PC-3 (cell line): ENCODE results near the gene BRD3. TPM values are rescaled to one million over a fixed set of nuclear protein-coding genes. Genes with fewer than 3 reads are reported as not detected.

Source experiments
- ATAC-seq: fragments of 200-7000 bp; cut with Tn5 transposase; 2 replicates; pipeline ENCODE4 v1.9.1; 2020; ENCODE audit warnings: mild to moderate bottlenecking, moderate library complexity
- BruUV-seq: library from RNA; stranded (reverse); fragments of 400-500 nt; replicated peaks from 2 replicates; lab custom pipeline; 2021; lab: Mats Ljungman, UMichigan
- CTCF ChIA-PET: fragments of 300-600 bp; sonication (Branson Sonifier 250); formaldehyde crosslinking; loops from one replicate; lab custom pipeline; 2022; ENCODE audit warnings: antibody characterized with exemption; lab: Charles Lee
- POLR2A ChIA-PET: fragments of 300-600 bp; sonication (Branson Sonifier 250); formaldehyde crosslinking; loops from one replicate; lab custom pipeline; 2022; ENCODE audit warnings: antibody characterized with exemption; ENCODE audit not compliant: unreplicated experiment; lab: Charles Lee
- DNase-seq: peaks from one replicate; pipeline ENCODE4 v3.0.0-alpha.2; 2015
- H2AFZ ChIP-seq: fragments of 300-600 bp; sonication (generic); 2 replicates; pipeline ENCODE4 v1.6.0; 2016; ENCODE audit warnings: antibody characterized with exemption, low read length
- H3F3A ChIP-seq: fragments of 300-600 bp; sonication (generic); one replicate; pipeline ENCODE4 v1.6.0; 2017; ENCODE audit warnings: antibody characterized with exemption, low read length, control low read depth, mild to moderate bottlenecking; ENCODE audit not compliant: unreplicated experiment
- H3K27ac ChIP-seq: fragments of 300-600 bp; sonication (generic); 2 replicates; pipeline ENCODE4 v1.5.1; 2016; ENCODE audit warnings: mild to moderate bottlenecking, low read length
- H3K27me3 ChIP-seq: fragments of 300-600 bp; sonication (generic); 2 replicates; pipeline ENCODE4 v1.6.1; 2016; ENCODE audit warnings: low read length, mixed read lengths
- H3K36me3 ChIP-seq: fragments of 300-600 bp; sonication (generic); 2 replicates; pipeline ENCODE4 v1.6.1; 2016; ENCODE audit warnings: low read depth, mixed run types, low read length, mixed read lengths
- H3K4me1 ChIP-seq: fragments of 300-600 bp; sonication (generic); 2 replicates; pipeline ENCODE4 v1.5.1; 2016; ENCODE audit warnings: low read length; ENCODE audit not compliant: insufficient read depth
- H3K4me2 ChIP-seq: fragments of 300-600 bp; sonication (generic); 2 replicates; pipeline ENCODE4 v1.6.0; 2016; ENCODE audit warnings: low read length
- H3K4me3 ChIP-seq: fragments of 300-600 bp; sonication (generic); 2 replicates; pipeline ENCODE4 v1.5.1; 2016; ENCODE audit warnings: mild to moderate bottlenecking, low read length, mixed read lengths
- H3K79me2 ChIP-seq: fragments of 300-600 bp; sonication (generic); 2 replicates; pipeline ENCODE4 v1.6.1; 2017; ENCODE audit warnings: low read length, mixed read lengths
- H3K9ac ChIP-seq: fragments of 300-600 bp; sonication (generic); 2 replicates; pipeline ENCODE4 v1.6.0; 2016; ENCODE audit warnings: mild to moderate bottlenecking, low read length
- H3K9me2 ChIP-seq: fragments of 300-600 bp; sonication (generic); replicated peaks from 2 replicates; pipeline ENCODE4 v1.6.1; 2016; ENCODE audit warnings: mixed run types, low read length, mixed read lengths
- H3K9me3 ChIP-seq: fragments of 300-600 bp; sonication (generic); 2 replicates; pipeline ENCODE4 v1.6.1; 2016; ENCODE audit warnings: low read length, mixed read lengths
- H4K20me1 ChIP-seq: fragments of 300-600 bp; sonication (generic); 2 replicates; pipeline ENCODE4 v1.6.1; 2016; ENCODE audit warnings: low read length, mixed read lengths
- EZH2 ChIP-seq: fragments of 300-600 bp; sonication (generic); IDR thresholded peaks from one replicate; pipeline ENCODE4 v1.6.1; 2017; ENCODE audit warnings: antibody characterized with exemption, mild to moderate bottlenecking, low read length; ENCODE audit not compliant: unreplicated experiment
- EZH2phosphoT487 ChIP-seq: fragments of 300-600 bp; sonication (generic); IDR thresholded peaks from 2 replicates; pipeline ENCODE4 v1.6.1; 2018; ENCODE audit warnings: mild to moderate bottlenecking, antibody characterized with exemption, low read length, borderline replicate concordance
- intact Hi-C: fragments of 100-400 bp; cut with micrococcal nuclease; formaldehyde crosslinking; loops from 2 replicates; pipeline ENCODE4 v1.9.0; 2023
- total RNA-seq: library from RNA; depleted of rRNA; stranded (reverse); fragments of >200 nt; gene quantifications from 2 replicates; pipeline ENCODE4 v1.2.3, GENCODE V29; 2014
- TF ChIP-seq, protein P1 (sequence below): fragments of 300-600 bp; sonication (generic); conservative IDR thresholded peaks from 2 replicates; pipeline ENCODE4 v1.5.1; 2017; ENCODE audit warnings: antibody characterized with exemption, low read depth, mild to moderate bottlenecking, low read length

Gene BRD3
- total RNA-seq, 1 experiment from 2014 or later = 5.5 TPM

DNA sequence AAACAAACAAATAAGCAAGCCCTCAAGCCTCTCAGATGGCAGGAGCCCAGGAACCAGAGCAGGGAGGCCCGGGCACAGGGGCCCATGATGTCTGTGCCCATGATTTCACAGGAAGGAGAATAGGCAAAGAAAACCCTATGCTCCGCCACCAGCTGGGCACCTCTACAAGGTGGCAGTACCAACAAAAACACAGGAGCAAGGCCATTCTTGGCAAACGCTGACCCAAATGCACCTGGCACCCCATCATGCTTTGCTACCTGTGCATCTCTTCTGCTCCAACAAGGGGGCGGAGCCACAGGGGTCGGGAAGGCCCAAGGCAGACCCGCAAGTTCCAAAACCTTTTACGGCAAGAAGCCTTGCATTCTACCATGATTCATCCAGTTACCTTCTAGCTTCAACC lies 3.1 kb downstream of the BRD3 start:
- H3F3A ChIP-seq = no peaks in the 10 kb centered on the region
- POLR2A ChIA-PET = no interaction called here
- no peaks in the 10 kb centered on the region for H3K36me3 ChIP-seq
- no peak overlapping the region for H3K4me2 ChIP-seq
- no peaks in the 10 kb centered on the region for H4K20me1 ChIP-seq
- intact Hi-C loops = loop anchor here (5.0 kb wide), 1 partner anchor 73 kb away; the partner anchor contains the start of gene WDR5
- peaks cover 10% of the 10 kb centered on the region for H3K4me1 ChIP-seq
- H3K27me3 ChIP-seq = no peaks in the 10 kb centered on the region; the same call in 1 of the 2 replicates
- H3K4me3 ChIP-seq = no peak overlapping the region
- no peak overlapping the region for H3K27ac ChIP-seq
- peaks cover 64% of the 10 kb centered on the region for H3K79me2 ChIP-seq
- CTCF ChIA-PET = no interaction called here
- TF ChIP-seq, protein P1, sequence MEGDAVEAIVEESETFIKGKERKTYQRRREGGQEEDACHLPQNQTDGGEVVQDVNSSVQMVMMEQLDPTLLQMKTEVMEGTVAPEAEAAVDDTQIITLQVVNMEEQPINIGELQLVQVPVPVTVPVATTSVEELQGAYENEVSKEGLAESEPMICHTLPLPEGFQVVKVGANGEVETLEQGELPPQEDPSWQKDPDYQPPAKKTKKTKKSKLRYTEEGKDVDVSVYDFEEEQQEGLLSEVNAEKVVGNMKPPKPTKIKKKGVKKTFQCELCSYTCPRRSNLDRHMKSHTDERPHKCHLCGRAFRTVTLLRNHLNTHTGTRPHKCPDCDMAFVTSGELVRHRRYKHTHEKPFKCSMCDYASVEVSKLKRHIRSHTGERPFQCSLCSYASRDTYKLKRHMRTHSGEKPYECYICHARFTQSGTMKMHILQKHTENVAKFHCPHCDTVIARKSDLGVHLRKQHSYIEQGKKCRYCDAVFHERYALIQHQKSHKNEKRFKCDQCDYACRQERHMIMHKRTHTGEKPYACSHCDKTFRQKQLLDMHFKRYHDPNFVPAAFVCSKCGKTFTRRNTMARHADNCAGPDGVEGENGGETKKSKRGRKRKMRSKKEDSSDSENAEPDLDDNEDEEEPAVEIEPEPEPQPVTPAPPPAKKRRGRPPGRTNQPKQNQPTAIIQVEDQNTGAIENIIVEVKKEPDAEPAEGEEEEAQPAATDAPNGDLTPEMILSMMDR = no peak
- no peak for TF ChIP-seq EZH2phosphoT487
- TF ChIP-seq EZH2 = no peak
- ATAC-seq = no peak
- no peaks in the 10 kb centered on the region for H3K9me3 ChIP-seq
- no peak overlapping the region for H3K9ac ChIP-seq
- BruUV-seq = no TSS peak
- no peak for DNase-seq
- H2AFZ ChIP-seq = no peak overlapping the region
- no peaks in the 10 kb centered on the region for H3K9me2 ChIP-seq

DNA sequence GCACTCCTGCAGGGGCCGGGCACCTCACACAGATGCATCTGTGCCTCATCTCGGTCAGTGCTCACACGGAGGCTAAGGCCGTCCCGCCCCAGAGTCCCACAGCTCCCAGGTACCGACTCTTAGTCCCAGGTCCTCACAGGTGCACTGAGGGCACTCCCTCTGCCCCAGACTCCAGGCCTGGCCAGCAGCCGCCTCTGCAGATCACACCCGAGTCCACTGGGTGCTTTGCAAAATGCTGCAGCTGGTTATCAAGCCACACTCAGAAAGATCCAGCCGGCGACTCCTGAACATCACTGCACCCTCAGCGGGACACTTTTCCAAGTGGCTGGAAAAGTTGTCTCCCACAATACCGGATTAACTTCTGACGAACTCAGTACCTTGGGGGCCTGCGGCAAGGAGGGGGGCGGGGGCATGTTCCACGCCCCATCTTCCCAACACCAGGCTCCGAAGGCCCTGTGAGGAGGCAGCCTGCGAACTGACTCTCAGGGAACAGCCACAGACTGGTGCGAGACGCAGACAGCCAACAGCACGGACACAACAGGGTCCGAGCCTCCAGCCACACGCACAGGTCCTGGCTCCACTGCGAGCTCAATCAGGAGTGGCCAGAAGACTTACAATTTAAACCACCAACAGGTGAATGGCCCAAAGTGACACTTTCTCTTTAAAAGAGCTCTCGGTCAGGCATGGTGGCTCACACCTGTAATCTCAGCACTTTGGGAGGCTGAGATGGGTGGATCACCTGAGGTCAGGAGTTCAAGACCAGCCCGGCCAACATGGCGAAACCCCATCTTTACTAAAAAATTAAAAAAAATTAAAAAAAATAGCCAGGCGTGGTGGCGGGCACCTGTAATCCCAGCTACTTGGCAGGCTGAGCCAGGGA lies 4.0 kb downstream of the BRD3 start:
- Histone ChIP-seq H3K9me2 (no peaks in the 10 kb centered on the region), H3K9ac (no peak overlapping the region), H3K27me3 (no peaks in the 10 kb centered on the region), H3K4me3 (no peak overlapping the region), H3K79me2 (peaks cover 70% of the 10 kb centered on the region), H3K36me3 (no peaks in the 10 kb centered on the region), H3K4me2 (no peak overlapping the region), H2AFZ (no peak overlapping the region), H3K9me3 (no peaks in the 10 kb centered on the region), H3K4me1 (peaks cover 19% of the 10 kb centered on the region), H3K27ac (no peak overlapping the region), H3F3A (no peaks in the 10 kb centered on the region), H4K20me1 (no peaks in the 10 kb centered on the region)
- intact Hi-C loops = no loop called here
- BruUV-seq = no TSS peak
- TF ChIP-seq EZH2 = no peak
- TF ChIP-seq EZH2phosphoT487 = no peak
- TF ChIP-seq, protein P1 = no peak
- CTCF ChIA-PET = no interaction called here
- POLR2A ChIA-PET = no interaction called here
- ATAC-seq (no peak), DNase-seq (no peak)

DNA sequence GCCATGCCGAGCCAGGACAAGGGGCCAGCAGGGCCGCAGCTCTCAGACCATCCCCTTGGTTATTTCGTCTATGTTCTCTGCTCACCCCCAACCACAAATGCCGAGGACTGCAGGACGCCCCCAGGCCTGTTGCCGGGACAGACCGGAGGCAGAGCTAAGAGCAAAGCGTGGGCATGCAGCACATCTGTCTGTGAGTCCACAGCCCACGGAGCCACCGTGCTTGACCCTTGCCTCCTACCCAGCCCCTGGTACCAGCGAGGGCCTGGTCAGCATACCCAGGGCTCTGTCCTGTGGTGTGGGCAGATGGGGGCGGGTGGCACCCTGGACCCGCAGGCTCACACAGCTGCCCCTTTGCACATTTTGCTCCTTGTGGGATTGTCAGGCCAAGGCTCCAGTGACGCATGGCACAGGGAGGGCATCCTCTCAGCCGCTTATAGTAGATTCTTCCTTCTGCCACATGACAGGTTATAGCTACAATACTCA lies 4.7 kb downstream of the BRD3 start:
- no TSS peak for BruUV-seq
- H3K9me3 ChIP-seq = no peaks in the 10 kb centered on the region
- peaks cover 76% of the 10 kb centered on the region for H3K79me2 ChIP-seq
- peaks cover 26% of the 10 kb centered on the region for H3K4me1 ChIP-seq
- no peak for TF ChIP-seq EZH2
- TF ChIP-seq, protein P1 = no peak
- TF ChIP-seq EZH2phosphoT487 = no peak
- intact Hi-C loops = no loop called here
- H3K4me2 ChIP-seq = no peak overlapping the region
- CTCF ChIA-PET = no interaction called here
- H2AFZ ChIP-seq = no peak overlapping the region
- H4K20me1 ChIP-seq = no peaks in the 10 kb centered on the region
- no peak overlapping the region for H3K9ac ChIP-seq
- no peaks in the 10 kb centered on the region for H3F3A ChIP-seq
- POLR2A ChIA-PET = no interaction called here
- ATAC-seq (no peak), DNase-seq (no peak)
- no peak overlapping the region for H3K4me3 ChIP-seq
- no peaks in the 10 kb centered on the region for H3K9me2 ChIP-seq
- no peaks in the 10 kb centered on the region for H3K27me3 ChIP-seq
- no peak overlapping the region for H3K27ac ChIP-seq
- H3K36me3 ChIP-seq = no peaks in the 10 kb centered on the region
